GM04503 (cell line): ENCODE measurements around the gene PXDN.
"Not testable (repeated sequence)": the region's sequence is repeated elsewhere in the genome, so short reads cannot be mapped to it uniquely, and the experiment has no call there.

ENCODE experiments used
- DNase-seq: peaks from one replicate; pipeline ENCODE4 v3.0.0-alpha.2; 2012; ENCODE audit warnings: low read depth

PXDN gene

GRCh38 chr2:1740716-1741589 is 3.4 kb downstream of the PXDN start:
- DNase-seq: no peak

GRCh38 chr2:1739961-1740715 is 4.2 kb downstream of the PXDN start:
- DNase-seq: no peak

- no peak for DNase-seq
Observed at GRCh38 chr2:1739322-1739957, 4.9 kb downstream of the PXDN start.

- no peak for DNase-seq
Observed at GRCh38 chr2:1738646-1739302, 5.5 kb downstream of the PXDN start.

- DNase-seq: no peak
Observed at GRCh38 chr2:1738163-1738562, 6.2 kb downstream of the PXDN start.

GRCh38 chr2:1736997-1737480 is 7.3 kb downstream of the PXDN start:
- DNase-seq: peak; percentile 42

- DNase-seq: peak; percentile 57
Observed at GRCh38 chr2:1736045-1736444, 8.3 kb downstream of the PXDN start.

- DNase-seq: not testable (repeated sequence)
Observed at GRCh38 chr2:1733298-1733697, 11.0 kb downstream of the PXDN start.

GRCh38 chr2:1731963-1732768 is 12.1 kb downstream of the PXDN start:
- DNase-seq: peak; percentile 83

- no peak for DNase-seq
Observed at GRCh38 chr2:1731447-1731962, 12.8 kb downstream of the PXDN start.

- DNase-seq: peak; percentile 77
Observed at GRCh38 chr2:1730015-1730927, 14.0 kb downstream of the PXDN start.

GRCh38 chr2:1729242-1729641 is 15.1 kb downstream of the PXDN start:
- DNase-seq: no peak

- no peak for DNase-seq
Observed at GRCh38 chr2:1728821-1729220, 15.5 kb downstream of the PXDN start.

- DNase-seq: no peak
Observed at GRCh38 chr2:1727796-1728474, 16.4 kb downstream of the PXDN start.

- no peak for DNase-seq
Observed at GRCh38 chr2:1727101-1727771, 17.1 kb downstream of the PXDN start.

- no peak for DNase-seq
Observed at GRCh38 chr2:1726558-1726957, 17.8 kb downstream of the PXDN start.

GRCh38 chr2:1724351-1724750 is 20.0 kb downstream of the PXDN start:
- not testable (repeated sequence) for DNase-seq

GRCh38 chr2:1723397-1724042 is 20.8 kb downstream of the PXDN start:
- no peak for DNase-seq
